Measurements from ENCODE around the gene STUB1. TPM values are rescaled to one million over a fixed set of nuclear protein-coding genes. Genes with fewer than 3 reads are reported as not detected.

The STUB1 gene
- total RNA-seq, 4 donors from 2014 or later, result 51.9 to 190 (median 134) TPM

DNA sequence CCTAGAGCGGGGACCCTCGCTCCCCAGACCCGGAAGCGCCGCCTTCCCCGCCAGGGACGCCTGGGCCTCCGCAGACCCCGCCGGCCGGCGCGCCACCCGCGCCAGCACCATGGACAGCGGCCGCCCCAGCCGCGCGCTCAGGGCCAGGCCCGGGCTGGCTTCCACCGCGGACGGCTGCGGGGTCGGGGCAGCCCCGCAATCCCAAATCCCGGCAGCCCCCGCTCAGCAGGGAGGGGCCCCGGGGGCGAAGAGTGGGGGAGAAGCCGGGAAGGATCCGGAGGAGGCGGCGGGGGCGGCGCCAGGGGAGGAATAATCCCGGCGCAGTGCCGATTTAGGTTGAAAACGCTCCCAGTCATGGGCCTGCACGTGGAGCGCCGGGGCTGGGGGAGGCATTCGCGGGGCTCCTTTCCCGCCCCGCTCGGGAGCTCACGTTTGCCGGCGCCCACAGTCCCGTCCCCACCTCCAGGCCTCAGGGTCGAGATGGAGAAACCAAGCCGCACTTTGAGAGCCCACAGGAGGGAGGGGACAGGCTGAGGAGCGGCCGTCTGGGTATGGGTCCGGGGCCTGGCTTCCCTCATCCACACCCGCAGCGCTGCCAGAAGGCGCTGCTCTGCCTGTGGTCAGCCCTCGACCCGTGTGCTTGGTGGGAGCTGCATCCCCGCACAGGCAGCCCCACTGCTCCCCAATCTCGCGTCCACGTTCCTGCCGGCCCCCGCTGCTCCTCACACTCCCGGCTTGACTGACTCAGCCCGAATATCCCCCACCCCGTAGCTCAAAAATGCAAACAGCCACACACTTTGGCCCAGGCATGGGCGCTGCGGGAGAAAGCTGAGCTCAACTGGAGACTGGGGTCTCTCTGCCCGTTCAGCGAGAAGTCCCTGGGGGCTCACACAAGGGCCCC is 20.7 kb downstream of the STUB1 start:
- Histone ChIP-seq H3K4me1 (peaks cover 3 to 14% (median 7%) of the 10 kb centered on the region in 4 donors), H3K4me3 (no peak overlapping the region), H3K27me3 (peaks cover 82% of the 10 kb centered on the region), H3K27ac (no peak overlapping the region), H3K9me3 (no peaks in the 10 kb centered on the region), H3K36me3 (no peaks in the 10 kb centered on the region)
- 8% methylated on average over 59 of the region's 76 CpGs; no CpG with 5 or more reads in 1 of the 2 donors for WGBS, 2 donors (ENCODE audit: low coverage in 1 of 2)
- TF ChIP-seq POLR2AphosphoS5 (IDR thresholded peaks at IDR 0.05) (no peak), POLR2A (IDR thresholded peaks at IDR 0.05) (no peak), EP300 (IDR thresholded peaks at IDR 0.05; ENCODE audit: low read depth) (no peak)
- TF ChIP-seq, protein P1, sequence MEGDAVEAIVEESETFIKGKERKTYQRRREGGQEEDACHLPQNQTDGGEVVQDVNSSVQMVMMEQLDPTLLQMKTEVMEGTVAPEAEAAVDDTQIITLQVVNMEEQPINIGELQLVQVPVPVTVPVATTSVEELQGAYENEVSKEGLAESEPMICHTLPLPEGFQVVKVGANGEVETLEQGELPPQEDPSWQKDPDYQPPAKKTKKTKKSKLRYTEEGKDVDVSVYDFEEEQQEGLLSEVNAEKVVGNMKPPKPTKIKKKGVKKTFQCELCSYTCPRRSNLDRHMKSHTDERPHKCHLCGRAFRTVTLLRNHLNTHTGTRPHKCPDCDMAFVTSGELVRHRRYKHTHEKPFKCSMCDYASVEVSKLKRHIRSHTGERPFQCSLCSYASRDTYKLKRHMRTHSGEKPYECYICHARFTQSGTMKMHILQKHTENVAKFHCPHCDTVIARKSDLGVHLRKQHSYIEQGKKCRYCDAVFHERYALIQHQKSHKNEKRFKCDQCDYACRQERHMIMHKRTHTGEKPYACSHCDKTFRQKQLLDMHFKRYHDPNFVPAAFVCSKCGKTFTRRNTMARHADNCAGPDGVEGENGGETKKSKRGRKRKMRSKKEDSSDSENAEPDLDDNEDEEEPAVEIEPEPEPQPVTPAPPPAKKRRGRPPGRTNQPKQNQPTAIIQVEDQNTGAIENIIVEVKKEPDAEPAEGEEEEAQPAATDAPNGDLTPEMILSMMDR (IDR thresholded peaks at IDR 0.05), result no peak
- intact Hi-C loops (cut with DNase I; ENCODE audit: low total_unique reads) (no loop called here), in situ Hi-C loops (cut with MboI; ENCODE audit: low pct_ligation_motif_present in 1 of 4, low pct_unique_long_range_greater_than_20kb in 1 of 4, low sequenced_read_pairs in 3 of 4) (no loop called here)
- DNase-seq, result no peak

DNA sequence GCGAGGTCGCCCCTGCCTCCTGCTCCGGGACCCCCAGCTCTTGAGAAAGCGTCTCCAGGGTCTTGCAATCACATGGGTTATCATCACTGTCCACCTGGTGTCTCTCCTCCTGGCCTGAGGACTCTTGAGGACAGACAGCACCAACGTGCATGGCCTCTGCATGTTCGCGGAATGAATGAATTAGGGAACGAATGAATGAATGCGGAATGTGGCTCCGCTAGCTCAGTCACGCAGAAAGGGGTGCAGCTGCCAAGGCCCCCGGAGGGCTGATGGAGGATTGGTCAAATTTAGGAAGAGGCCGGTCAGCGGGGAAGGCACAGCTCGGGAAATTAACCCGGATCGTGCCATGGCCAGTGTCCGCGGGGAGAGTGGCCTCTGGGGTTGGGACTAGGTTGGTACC is 22.1 kb downstream of the STUB1 start:
- no peak for DNase-seq
- Histone ChIP-seq H3K27ac (no peak overlapping the region), H3K9me3 (no peaks in the 10 kb centered on the region), H3K4me1 (peaks cover 0 to 12% (median 8%) of the 10 kb centered on the region in 4 donors), H3K4me3 (no peak overlapping the region), H3K27me3 (peaks cover 89% of the 10 kb centered on the region), H3K36me3 (no peaks in the 10 kb centered on the region)
- TF ChIP-seq, protein P1 (IDR thresholded peaks at IDR 0.05), result no peak
- no peak for TF ChIP-seq POLR2AphosphoS5 (IDR thresholded peaks at IDR 0.05)
- no peak for TF ChIP-seq POLR2A (IDR thresholded peaks at IDR 0.05)
- no peak for TF ChIP-seq EP300 (IDR thresholded peaks at IDR 0.05; ENCODE audit: low read depth)
- WGBS, 2 donors (ENCODE audit: low coverage in 1 of 2), result 79 to 85% methylated on average over 10 to 19 of the region's 19 CpGs
- in situ Hi-C loops (cut with MboI; ENCODE audit: low pct_ligation_motif_present in 1 of 4, low pct_unique_long_range_greater_than_20kb in 1 of 4, low sequenced_read_pairs in 3 of 4) (no loop called here), intact Hi-C loops (cut with DNase I; ENCODE audit: low total_unique reads) (no loop called here)

- Histone ChIP-seq H3K36me3 (no peaks in the 10 kb centered on the region), H3K27ac (no peak overlapping the region), H3K4me1 (peaks cover 0 to 12% (median 8%) of the 10 kb centered on the region in 4 donors), H3K27me3 (peaks cover 96% of the 10 kb centered on the region), H3K9me3 (no peaks in the 10 kb centered on the region), H3K4me3 (no peak overlapping the region)
- intact Hi-C loops (cut with DNase I; ENCODE audit: low total_unique reads) (no loop called here), in situ Hi-C loops (cut with MboI; ENCODE audit: low pct_ligation_motif_present in 1 of 4, low pct_unique_long_range_greater_than_20kb in 1 of 4, low sequenced_read_pairs in 3 of 4) (no loop called here)
- TF ChIP-seq EP300 (IDR thresholded peaks at IDR 0.05; ENCODE audit: low read depth), result no peak
- TF ChIP-seq, protein P1 (IDR thresholded peaks at IDR 0.05), result no peak
- no peak for TF ChIP-seq POLR2AphosphoS5 (IDR thresholded peaks at IDR 0.05)
- no peak for TF ChIP-seq POLR2A (IDR thresholded peaks at IDR 0.05)
- no peak for DNase-seq
- WGBS, 2 donors (ENCODE audit: low coverage in 1 of 2), result 69% methylated on average over 12 of the region's 12 CpGs; no CpG with 5 or more reads in 1 of the 2 donors
Observed at GRCh38 chr16:703406-703805, 23.2 kb downstream of the STUB1 start.

DNA sequence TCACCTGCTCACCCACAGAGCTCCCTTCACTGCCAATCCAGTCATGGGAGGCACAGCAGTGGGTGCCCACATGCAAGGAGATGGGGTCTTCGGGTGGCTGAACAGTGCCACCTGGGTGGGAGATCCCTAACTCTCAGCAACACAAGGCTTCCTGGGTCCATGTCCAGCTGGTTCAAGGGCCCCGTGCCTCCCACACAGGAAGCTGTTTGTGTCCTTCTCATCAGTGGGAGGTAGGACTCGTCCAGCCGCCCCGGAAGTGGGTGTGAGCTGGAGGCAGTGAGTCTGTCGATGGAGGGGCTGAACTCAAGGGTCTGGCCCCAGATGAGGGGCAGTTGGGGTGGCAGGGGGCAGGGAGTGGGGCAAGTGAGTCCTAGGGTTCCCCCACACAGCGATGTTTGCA is 23.8 kb downstream of the STUB1 start:
- intact Hi-C loops (cut with DNase I; ENCODE audit: low total_unique reads), result no loop called here
- Histone ChIP-seq H3K27ac (no peak overlapping the region), H3K36me3 (no peaks in the 10 kb centered on the region), H3K4me1 (peaks cover 0 to 12% (median 8%) of the 10 kb centered on the region in 4 donors), H3K9me3 (no peaks in the 10 kb centered on the region), H3K27me3 (peaks cover 99% of the 10 kb centered on the region), H3K4me3 (no peak overlapping the region)
- in situ Hi-C loops (cut with MboI; ENCODE audit: low pct_ligation_motif_present in 1 of 4, low pct_unique_long_range_greater_than_20kb in 1 of 4, low sequenced_read_pairs in 3 of 4), result no loop called here
- DNase-seq, result no peak
- WGBS, 2 donors (ENCODE audit: low coverage in 1 of 2), result 73% methylated on average over 7 of the region's 7 CpGs; no CpG with 5 or more reads in 1 of the 2 donors
- TF ChIP-seq POLR2AphosphoS5 (IDR thresholded peaks at IDR 0.05), result no peak
- TF ChIP-seq, protein P1 (IDR thresholded peaks at IDR 0.05), result no peak
- TF ChIP-seq EP300 (IDR thresholded peaks at IDR 0.05; ENCODE audit: low read depth), result no peak

Measured in transverse colon (tissue), 4 donors.